HFFc6 (cell line): ENCODE measurements around the gene LHX4. TPM values are rescaled to one million over a fixed set of nuclear protein-coding genes. Genes with fewer than 3 reads are reported as not detected.
"Not testable (repeated sequence)": the region's sequence is repeated elsewhere in the genome, so short reads cannot be mapped to it uniquely, and the experiment has no call there.

Source experiments
- DNase-seq: peaks from one replicate; pipeline ENCODE4 v3.0.0-alpha.2; 2018
- H3K27ac Mint-ChIP-seq: 2 replicates; pipeline ENCODE4 v1.8.0; 2020; ENCODE audit warnings: mild to moderate bottlenecking, mixed read lengths
- H3K27me3 Mint-ChIP-seq: 2 replicates; pipeline ENCODE4 v1.8.0; 2021; ENCODE audit warnings: mild to moderate bottlenecking, moderate library complexity, mixed read lengths; ENCODE audit not compliant: insufficient read depth
- H3K36me3 Mint-ChIP-seq: 2 replicates; pipeline ENCODE4 v1.8.0; 2021; ENCODE audit warnings: low read depth, mixed read lengths
- H3K4me1 Mint-ChIP-seq: 2 replicates; pipeline ENCODE4 v1.8.0; 2020; ENCODE audit warnings: low read depth, mixed read lengths
- H3K4me3 Mint-ChIP-seq: 2 replicates; pipeline ENCODE4 v1.8.0; 2020; ENCODE audit warnings: mild to moderate bottlenecking, moderate library complexity, mixed read lengths
- H3K9me3 Mint-ChIP-seq: 2 replicates; pipeline ENCODE4 v1.8.0; 2020; ENCODE audit warnings: mild to moderate bottlenecking, mixed read lengths
- total RNA-seq, 6 experiments: library from RNA; stranded (reverse); fragmentation: NEBNext Ultra II Directional; extraction: Animal tissue kit (Norgen Biotek cat#: 25700); gene quantifications; 2 replicates in 1 of 6; 3 replicates in 5 of 6; pipeline ENCODE4 v1.2.3, GENCODE V29; 2021
- TF ChIP-seq, protein P1 (sequence below): fragments of 200-600 bp; sonication (generic); IDR thresholded peaks from 2 replicates; pipeline ENCODE4 v1.5.0; 2021; ENCODE audit warnings: antibody characterized with exemption, mild to moderate bottlenecking

Gene LHX4
- total RNA-seq, 6 experiments from 2014 or later = 0.28 to 0.71 (median 0.41) TPM

DNA sequence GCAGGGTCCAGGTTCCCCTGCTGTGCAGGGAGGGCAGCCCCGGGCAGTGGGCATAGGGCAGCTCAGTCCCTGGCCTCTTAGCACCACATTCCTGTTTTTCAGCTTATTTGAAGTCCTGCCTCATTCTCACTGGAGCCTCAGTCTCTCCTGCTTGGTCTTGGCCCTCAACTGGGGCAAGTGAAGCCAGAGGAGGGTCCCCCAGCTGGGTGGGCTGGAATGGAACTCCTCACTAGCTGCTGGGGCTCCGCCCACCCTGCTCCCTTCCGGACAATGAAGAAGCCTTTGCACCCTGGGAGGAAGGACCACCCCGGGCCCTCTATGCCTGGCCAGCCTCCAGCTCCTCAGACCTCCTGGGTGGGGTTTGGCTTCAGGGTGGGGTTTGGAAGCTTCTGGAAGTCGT, 32.8 kb upstream of the LHX4 start:
- Mint-ChIP-seq H3K9me3 (no peaks in the 10 kb centered on the region), H3K4me1 (no peaks in the 10 kb centered on the region), H3K36me3 (peaks cover 6% of the 10 kb centered on the region; the same call in 1 of the 2 replicates), H3K4me3 (no peak overlapping the region), H3K27ac (no peak overlapping the region), H3K27me3 (peaks cover 3% of the 10 kb centered on the region)
- no peak for DNase-seq
- TF ChIP-seq, protein P1, sequence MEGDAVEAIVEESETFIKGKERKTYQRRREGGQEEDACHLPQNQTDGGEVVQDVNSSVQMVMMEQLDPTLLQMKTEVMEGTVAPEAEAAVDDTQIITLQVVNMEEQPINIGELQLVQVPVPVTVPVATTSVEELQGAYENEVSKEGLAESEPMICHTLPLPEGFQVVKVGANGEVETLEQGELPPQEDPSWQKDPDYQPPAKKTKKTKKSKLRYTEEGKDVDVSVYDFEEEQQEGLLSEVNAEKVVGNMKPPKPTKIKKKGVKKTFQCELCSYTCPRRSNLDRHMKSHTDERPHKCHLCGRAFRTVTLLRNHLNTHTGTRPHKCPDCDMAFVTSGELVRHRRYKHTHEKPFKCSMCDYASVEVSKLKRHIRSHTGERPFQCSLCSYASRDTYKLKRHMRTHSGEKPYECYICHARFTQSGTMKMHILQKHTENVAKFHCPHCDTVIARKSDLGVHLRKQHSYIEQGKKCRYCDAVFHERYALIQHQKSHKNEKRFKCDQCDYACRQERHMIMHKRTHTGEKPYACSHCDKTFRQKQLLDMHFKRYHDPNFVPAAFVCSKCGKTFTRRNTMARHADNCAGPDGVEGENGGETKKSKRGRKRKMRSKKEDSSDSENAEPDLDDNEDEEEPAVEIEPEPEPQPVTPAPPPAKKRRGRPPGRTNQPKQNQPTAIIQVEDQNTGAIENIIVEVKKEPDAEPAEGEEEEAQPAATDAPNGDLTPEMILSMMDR = no peak

DNA sequence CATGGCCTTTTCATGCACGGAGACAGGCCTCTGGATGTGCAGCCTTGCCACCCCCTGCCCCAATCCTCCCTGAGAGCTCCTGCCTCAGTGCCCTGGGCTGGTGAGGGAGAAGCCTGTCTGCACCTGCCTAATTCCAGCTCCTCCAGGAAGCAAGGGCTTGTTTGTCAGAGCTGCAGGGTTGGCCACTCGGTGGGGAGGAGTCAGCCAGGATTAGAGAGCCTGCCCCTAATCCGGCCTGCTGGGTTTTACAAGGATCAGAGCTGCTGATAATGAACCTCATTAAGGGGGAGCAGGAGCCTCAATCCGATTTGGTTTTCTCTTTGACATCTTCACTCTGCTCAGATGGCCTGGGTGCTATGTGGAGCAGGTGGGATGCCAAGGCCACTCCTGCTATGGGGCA, 31.9 kb upstream of the LHX4 start:
- H3K9me3 Mint-ChIP-seq = no peaks in the 10 kb centered on the region
- TF ChIP-seq, protein P1 = no peak
- H3K27me3 Mint-ChIP-seq = peaks cover 3% of the 10 kb centered on the region
- H3K4me1 Mint-ChIP-seq = no peaks in the 10 kb centered on the region
- no peak for DNase-seq
- no peak overlapping the region for H3K4me3 Mint-ChIP-seq
- no peaks in the 10 kb centered on the region for H3K36me3 Mint-ChIP-seq
- H3K27ac Mint-ChIP-seq = no peak overlapping the region

DNA sequence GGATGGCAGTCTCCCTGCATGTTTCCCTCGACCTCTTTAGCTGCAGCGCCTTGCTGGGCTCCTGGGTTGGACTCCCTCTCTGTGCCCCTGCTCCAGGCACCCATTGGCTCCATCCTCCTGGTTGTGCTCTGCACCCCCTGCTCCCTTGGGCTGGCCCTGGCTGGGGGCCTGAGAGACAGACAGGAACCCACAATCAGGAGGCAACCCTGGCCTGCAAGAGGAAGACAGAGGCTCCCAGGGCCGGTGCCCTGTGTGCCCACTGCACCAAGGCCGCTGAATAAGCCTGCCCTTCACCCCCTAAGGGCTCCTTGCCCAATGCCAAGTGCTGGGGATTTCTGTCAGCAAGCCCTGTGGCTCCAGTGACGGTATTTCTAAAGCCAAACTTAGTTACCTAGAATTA, 31.5 kb upstream of the LHX4 start:
- Mint-ChIP-seq H3K27me3 (peaks cover 3% of the 10 kb centered on the region), H3K4me3 (no peak overlapping the region)
- DNase-seq = no peak

DNA sequence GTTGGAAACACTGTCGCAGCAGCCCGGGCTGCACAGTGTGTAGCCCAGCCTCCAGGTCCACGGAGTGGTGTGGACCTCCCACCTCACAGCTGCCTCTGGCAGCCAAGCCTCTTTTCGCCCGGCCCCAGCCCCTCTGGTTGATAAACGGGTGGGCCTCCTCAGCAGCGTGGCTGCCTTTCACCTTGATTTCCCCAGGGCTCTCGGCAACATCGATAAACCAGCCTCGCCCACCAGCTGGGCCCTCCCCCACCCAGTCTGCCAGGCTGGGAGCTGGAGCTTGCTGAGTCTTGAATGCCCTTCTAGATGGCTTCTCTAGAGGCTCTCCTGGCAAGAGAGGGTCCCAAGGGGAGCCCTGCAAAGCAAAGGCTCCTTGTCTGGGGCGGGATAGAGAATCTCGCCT, 31.0 kb upstream of the LHX4 start:
- Mint-ChIP-seq H3K4me3 (no peak overlapping the region), H3K27ac (no peak overlapping the region), H3K9me3 (no peaks in the 10 kb centered on the region), H3K4me1 (no peaks in the 10 kb centered on the region), H3K27me3 (peaks cover 3% of the 10 kb centered on the region), H3K36me3 (no peaks in the 10 kb centered on the region)
- TF ChIP-seq, protein P1 = no peak
- DNase-seq = no peak

More for the DNA sequence above, 31.5 kb upstream of the LHX4 start:
- Mint-ChIP-seq H3K9me3 (no peaks in the 10 kb centered on the region), H3K27ac (no peak overlapping the region), H3K36me3 (no peaks in the 10 kb centered on the region), H3K4me1 (no peaks in the 10 kb centered on the region)
- TF ChIP-seq, protein P1 = no peak

DNA sequence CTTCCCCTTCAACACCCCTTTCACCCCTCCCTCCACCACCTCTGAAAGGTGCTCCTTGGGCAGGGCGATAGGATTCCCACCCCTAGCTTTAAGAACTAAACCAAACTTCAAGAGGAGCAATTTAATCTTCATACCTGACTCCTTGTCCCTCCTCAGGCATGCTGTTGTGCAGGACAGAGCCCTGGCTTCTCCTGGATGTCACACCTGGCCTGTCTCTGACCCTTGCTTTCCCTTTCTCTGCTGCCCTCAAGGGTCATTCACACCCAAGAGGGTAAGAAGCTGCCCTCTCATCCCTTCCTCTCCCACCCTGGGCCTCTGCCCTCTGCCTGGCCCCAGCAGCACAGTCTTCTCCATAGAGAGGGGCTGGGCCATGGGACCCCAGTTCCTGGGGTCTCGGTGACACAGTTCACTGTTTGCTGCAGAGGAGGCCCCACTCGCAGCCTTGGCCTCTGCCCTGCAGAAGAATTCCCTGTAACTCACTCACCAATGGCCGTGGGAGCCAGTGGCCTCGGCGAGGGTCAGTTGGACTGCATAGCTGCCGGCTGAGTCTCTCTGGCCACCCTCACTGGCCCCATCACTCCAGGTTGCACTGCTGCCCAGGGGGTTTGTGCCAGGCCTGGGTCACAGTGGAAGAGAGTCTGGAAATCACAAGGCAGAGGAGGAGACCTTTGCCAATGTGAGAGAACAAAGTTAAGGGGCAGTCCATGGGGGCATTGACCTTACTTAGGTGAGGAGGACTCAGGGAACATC, 28.4 kb upstream of the LHX4 start:
- Mint-ChIP-seq H3K36me3 (no peaks in the 10 kb centered on the region), H3K4me3 (no peak overlapping the region), H3K27me3 (peaks cover 3% of the 10 kb centered on the region), H3K4me1 (no peaks in the 10 kb centered on the region), H3K9me3 (no peaks in the 10 kb centered on the region), H3K27ac (no peak overlapping the region)
- DNase-seq = no peak
- TF ChIP-seq, protein P1 = no peak

DNA sequence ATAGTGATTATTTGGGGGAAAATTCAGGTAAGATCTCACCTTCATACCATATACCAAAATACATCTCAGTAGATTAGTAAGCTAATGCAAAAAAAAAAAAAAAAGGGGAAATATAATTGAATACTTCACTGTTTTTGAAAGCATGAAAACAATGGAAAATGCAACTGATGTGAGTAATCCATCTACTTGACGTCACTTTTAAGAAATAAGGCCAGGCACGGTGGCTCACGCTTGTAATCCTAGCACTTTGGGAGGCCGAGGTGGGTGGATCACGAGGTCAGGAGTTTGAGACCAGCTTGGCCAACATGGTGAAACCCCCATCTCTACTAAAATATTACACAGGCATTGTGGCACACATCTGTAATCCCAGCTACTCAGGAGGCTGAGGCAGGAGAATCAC, 27.5 kb upstream of the LHX4 start:
- H3K27ac Mint-ChIP-seq, H3K9me3 Mint-ChIP-seq, H3K4me1 Mint-ChIP-seq, H3K36me3 Mint-ChIP-seq, H3K27me3 Mint-ChIP-seq, DNase-seq, H3K4me3 Mint-ChIP-seq: not testable (repeated sequence)
